GM10266 (cell line): ENCODE measurements around the gene UBE2F.
"Not testable (repeated sequence)": the region's sequence is repeated elsewhere in the genome, so short reads cannot be mapped to it uniquely, and the experiment has no call there.

ENCODE experiments used
- DNase-seq: peaks from one replicate; pipeline ENCODE4 v3.0.0; 2012; ENCODE audit errors: extremely low spot score
- CTCF ChIP-seq: IDR thresholded peaks from 2 replicates; pipeline ENCODE4 v1.5.1; 2012; ENCODE audit warnings: mild to moderate bottlenecking, low read depth; ENCODE audit not compliant: control insufficient read depth, insufficient read depth; ENCODE audit errors: missing control alignments

The UBE2F gene

GRCh38 chr2:237944302-237944701 is 22.5 kb upstream of the UBE2F start:
- no peak for TF ChIP-seq CTCF
- no peak for DNase-seq

DNA sequence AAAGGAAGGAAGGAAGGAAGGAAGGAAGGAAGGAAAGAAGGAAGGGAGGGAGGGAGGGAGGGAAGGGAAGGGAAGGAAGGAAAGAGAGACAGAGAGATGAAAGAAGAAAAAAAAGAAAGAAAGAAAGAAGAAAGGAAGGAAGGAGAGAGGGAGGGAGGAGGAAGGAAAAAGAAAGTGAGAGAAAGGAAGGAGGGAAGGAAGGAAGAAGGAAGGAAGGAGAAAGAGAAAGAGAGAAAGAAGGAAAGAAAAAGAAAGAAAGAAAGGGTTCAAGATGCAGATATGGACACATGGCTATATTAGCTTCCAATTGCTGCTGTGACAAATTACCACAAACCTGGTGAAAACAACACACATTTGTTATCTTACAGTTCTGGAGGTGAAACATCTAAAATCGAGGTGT is 20.4 kb upstream of the UBE2F start:
- TF ChIP-seq CTCF: no peak
- no peak for DNase-seq

DNA sequence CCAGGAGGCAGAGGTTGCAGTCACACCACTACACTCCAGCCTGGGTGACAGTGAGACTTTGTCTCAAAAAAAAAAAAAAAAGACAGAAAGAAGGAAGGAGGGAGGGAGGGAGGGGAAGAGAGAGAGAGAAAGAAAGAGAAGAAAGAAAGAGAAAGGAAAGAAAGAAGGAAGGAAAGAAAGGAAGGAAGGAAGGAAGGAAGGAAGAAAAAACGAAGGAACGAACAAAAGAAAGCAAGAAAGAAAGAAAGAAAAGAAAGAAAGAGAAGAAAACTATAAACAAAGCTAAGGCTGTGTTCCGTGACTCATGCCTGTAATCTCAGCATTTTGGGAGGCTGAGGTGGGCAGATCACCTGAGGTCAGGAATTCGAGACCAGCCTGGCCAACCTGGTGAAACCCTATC is 15.5 kb upstream of the UBE2F start:
- not testable (repeated sequence) for DNase-seq

GRCh38 chr2:237951878-237952277 is 14.9 kb upstream of the UBE2F start:
- DNase-seq: no peak
- TF ChIP-seq CTCF: no peak

DNA sequence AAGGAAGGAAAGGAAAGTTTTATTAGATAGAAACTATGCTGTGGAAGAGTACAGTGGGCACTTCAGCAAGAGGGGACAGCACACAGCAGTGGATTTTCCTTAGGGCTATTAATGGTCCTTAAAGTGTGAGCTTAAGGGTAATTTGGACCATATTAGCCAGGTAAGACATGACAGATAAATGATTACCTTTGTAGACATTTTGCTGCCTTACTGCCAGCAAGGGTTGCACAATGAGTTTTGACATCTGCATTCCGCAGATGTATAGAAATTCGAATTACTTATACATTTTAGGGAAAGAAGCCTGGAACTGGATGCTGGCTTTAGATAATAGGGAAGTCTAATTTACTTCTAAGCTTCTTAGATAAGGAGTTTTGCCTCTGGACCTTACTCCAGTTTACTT is 14.0 kb upstream of the UBE2F start:
- TF ChIP-seq CTCF: no peak
- no peak for DNase-seq

DNA sequence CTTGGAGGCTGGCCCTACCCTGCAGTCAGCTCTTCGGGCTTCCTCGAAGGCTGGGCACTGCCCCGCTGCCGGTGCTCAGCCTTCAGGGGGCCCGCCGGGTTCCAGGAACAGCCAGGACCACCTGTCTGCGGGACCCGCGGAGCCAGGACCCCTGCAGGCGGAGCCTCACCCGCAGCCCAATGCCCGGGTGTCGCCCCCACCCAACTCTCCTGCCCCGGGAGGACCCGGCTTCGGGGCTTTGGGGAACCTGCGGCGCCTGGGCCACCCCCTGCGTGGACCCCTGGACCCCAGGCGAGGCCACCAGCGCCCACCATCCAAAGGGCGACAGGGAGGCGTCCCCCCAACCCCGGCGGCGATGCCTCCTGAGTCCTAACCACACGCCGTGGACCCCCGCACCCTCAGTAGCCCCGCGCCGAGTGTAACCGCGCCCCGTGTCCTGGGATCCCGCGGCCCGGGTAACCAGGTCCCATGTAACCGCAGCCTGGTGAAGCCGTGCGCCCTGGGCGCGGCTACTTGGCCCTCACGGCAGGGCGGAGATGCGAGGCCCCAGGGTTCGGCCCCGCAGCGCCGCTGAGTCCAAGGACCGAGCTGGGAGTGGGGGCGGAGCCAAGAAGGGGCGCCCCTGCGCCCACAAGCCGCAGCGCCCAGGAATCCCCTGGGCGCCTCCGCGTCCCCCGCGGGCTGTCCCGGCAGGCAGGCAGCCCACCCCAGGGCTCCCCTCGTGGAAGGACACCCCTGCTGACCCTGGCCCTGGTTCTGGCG is 11.0 kb upstream of the UBE2F start:
- no peak for TF ChIP-seq CTCF
- no peak for DNase-seq

GRCh38 chr2:237956402-237956736 is 10.4 kb upstream of the UBE2F start:
- no peak for TF ChIP-seq CTCF
- no peak for DNase-seq

GRCh38 chr2:237961637-237962036 is 5.2 kb upstream of the UBE2F start:
- no peak for DNase-seq
- TF ChIP-seq CTCF: no peak
